ENCODE data around the gene DRD2.

DRD2 gene

DNA sequence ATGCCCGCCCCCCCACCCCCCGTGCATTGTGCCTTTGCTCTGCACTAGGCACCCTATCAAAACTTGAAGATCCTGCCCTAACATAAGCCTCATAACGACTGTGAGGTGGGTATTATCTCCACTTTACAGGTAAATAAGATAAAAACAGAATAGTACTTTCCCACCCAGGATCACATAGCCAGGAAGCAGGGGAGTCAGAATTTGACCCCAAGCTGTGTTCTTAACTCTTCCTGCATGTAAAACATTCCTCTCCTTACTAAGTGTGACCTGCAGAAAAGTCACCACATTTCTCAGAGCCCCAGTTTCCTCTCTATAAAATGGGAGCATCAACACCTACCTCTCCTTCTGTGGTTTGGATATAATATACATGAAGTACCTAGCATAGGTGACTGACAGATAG is 105.8 kb downstream of the DRD2 start:
- DNase-seq (ENCODE audit: low read depth) = no peak

DNA sequence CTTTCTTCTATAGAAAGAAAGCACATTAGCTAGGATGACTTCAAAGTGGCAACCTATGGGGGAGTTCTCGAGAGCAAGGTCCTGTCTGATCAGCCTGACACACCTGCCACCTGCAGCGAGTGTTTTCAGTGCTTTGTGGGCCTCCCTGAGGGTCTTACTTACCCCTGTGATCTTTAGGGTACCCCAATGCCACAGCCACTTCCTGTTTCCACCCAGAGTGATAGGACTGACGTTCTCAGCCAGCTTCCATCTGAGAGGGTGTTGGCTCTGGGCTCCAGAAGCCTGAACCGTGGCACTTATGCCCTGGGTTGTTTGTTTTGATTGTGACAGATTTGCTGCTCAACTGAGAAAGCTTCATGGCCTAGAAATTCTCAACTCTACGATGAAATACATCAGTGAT is 109.3 kb downstream of the DRD2 start:
- no peak for DNase-seq (ENCODE audit: low read depth)

DNA sequence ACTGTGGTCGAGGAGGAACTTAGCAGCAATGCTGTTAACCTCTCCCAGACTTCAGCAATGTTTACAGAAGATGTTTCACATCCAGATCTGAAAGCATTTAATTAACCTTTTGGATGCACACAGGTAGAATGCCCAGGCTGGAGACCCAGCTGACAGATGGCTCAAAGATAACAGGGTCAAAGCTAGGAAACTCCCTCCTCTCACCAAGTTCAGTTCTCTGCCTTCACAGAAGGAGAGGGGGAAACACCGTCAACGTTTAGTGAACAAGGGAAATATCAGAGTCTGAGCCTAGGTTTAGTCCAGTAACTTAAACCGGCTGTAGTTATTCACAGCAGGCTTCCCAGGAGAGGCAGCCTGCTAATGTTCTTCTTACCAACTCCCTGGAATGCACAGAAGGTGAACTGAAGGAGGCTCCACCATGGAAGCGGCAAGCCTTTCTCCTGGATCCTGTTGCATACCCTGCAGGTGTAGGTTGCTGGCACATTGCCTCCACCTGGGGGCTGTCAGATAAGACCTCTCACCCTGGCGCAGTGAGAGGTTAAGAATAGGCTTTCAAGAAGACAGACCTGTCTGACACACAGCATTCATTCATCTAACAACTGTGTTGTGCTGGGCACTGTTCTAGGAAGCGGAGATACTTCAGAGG is 111.1 kb downstream of the DRD2 start:
- no peak for DNase-seq (ENCODE audit: low read depth)

DNA sequence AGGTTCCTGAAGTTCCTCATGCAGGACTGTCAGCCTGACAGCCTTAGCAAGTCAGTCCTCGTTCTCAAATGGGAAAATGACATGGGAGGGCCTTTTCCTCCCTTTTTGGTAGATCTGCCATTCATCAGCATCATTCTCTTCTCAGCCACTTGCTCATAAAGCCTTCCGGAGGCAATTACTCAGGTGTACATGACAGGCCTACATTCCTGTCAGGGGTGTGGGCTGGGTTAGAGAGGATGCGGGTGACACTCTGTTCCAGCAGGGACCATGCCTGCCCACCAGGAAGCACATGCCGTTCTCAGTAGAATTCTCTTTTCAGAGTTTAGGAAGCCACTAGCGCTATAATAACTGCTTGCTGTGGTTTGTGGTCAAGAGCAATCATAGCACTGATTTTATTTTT is 111.8 kb downstream of the DRD2 start:
- no peak for DNase-seq (ENCODE audit: low read depth)
